CD4-positive, alpha-beta T cell (primary cell): Measurements from ENCODE around the gene ANKS1B. TPM values are rescaled to one million over a fixed set of nuclear protein-coding genes. Genes with fewer than 3 reads are reported as not detected.

ENCODE experiments used
- ATAC-seq: fragments of 200-7000 bp; cut with Tn5 transposase; one replicate; pipeline ENCODE4 v1.10.0; 2022; ENCODE audit warnings: mild to moderate bottlenecking; ENCODE audit not compliant: poor library complexity
- CTCF ChIA-PET: fragments of 350-600 bp; sonication (Branson Sonifier 250); formaldehyde crosslinking; loops from one replicate; lab custom pipeline; 2021; ENCODE audit warnings: antibody characterized with exemption, inconsistent platforms; lab: Charles Lee
- POLR2A ChIA-PET: fragments of 350-600 bp; sonication (Branson Sonifier 250); formaldehyde crosslinking; loops from one replicate; lab custom pipeline; 2021; ENCODE audit warnings: antibody characterized with exemption, inconsistent platforms; lab: Charles Lee
- DNase-seq, 14 experiments: peaks; one replicate each; pipeline ENCODE4 v3.0.0-alpha.2; 2013 to 2020; ENCODE audit warnings: mixed read lengths in 2 of 14
- H3K27ac ChIP-seq, 2 donors: one replicate each; pipeline versions ENCODE4 v1.5.1 to v1.7.0; 2013; ENCODE audit warnings: low read length in 2 of 2, low read depth in 1 of 2, mild to moderate bottlenecking in 1 of 2
- H3K27me3 ChIP-seq, 2 experiments: 1 replicate in 1 of 2; 2 replicates in 1 of 2; pipeline versions ENCODE4 v1.6.1 to v1.7.0; 2013; ENCODE audit warnings: low read length in 2 of 2, control low read depth in 1 of 2, mild to moderate bottlenecking in 1 of 2, moderate library complexity in 1 of 2; ENCODE audit not compliant: insufficient read depth in 2 of 2, control insufficient read depth in 1 of 2
- H3K36me3 ChIP-seq: one replicate; pipeline ENCODE4 v1.6.1; 2013; ENCODE audit warnings: low read length, control low read depth; ENCODE audit not compliant: insufficient read depth
- H3K4me1 ChIP-seq: one replicate; pipeline ENCODE4 v1.6.1; 2013; ENCODE audit warnings: low read length, control low read depth; ENCODE audit not compliant: insufficient read depth
- H3K4me3 ChIP-seq: one replicate; pipeline ENCODE4 v1.5.1; 2013; ENCODE audit warnings: mild to moderate bottlenecking, low read length, moderate library complexity
- H3K9me3 ChIP-seq, 2 experiments: 1 replicate in 1 of 2; 2 replicates in 1 of 2; pipeline versions ENCODE4 v1.6.1 to v1.7.0; 2013; ENCODE audit warnings: low read length in 2 of 2, mild to moderate bottlenecking in 2 of 2, control low read depth in 1 of 2, moderate library complexity in 1 of 2; ENCODE audit not compliant: control insufficient read depth in 1 of 2, insufficient read depth in 1 of 2
- H3K27ac Mint-ChIP-seq: one replicate; pipeline ENCODE4 v1.8.0; 2020; ENCODE audit warnings: mixed read lengths
- H3K27me3 Mint-ChIP-seq: one replicate; pipeline ENCODE4 v1.8.0; 2021; ENCODE audit warnings: mixed read lengths
- H3K36me3 Mint-ChIP-seq: one replicate; pipeline ENCODE4 v1.8.0; 2021; ENCODE audit warnings: low read depth, mixed read lengths
- H3K4me1 Mint-ChIP-seq: one replicate; pipeline ENCODE4 v1.8.0; 2021; ENCODE audit warnings: low read depth, mixed read lengths
- H3K4me3 Mint-ChIP-seq: one replicate; pipeline ENCODE4 v1.8.0; 2020; ENCODE audit warnings: mild to moderate bottlenecking, mixed read lengths
- H3K9me3 Mint-ChIP-seq: one replicate; pipeline ENCODE4 v1.8.0; 2020; ENCODE audit warnings: mixed read lengths
- intact Hi-C, 2 experiments: fragments of 100-400 bp; cut with DNase I in 1 of 2; cut with micrococcal nuclease in 1 of 2; formaldehyde crosslinking; loops; one replicate each; pipeline versions ENCODE4 v1.15.1 to v1.9.0; 2023 to 2025; cut with DNase I, micrococcal nuclease
- total RNA-seq, 174 experiments: library from RNA in 2 of 174; stranded (reverse) in 2 of 174; gene quantifications; one replicate each; pipeline ENCODE4 v1.2.3 and lab custom pipeline; 2021 to 2026
- TF ChIP-seq, protein P1 (sequence below): fragments of 200-600 bp; IDR thresholded peaks from one replicate; pipeline ENCODE4 v1.8.0; 2022; ENCODE audit warnings: antibody characterized with exemption, mild to moderate bottlenecking

Gene ANKS1B
- total RNA-seq, 2 experiments from 2014 or later = 0.16 to 1.1 TPM

DNA sequence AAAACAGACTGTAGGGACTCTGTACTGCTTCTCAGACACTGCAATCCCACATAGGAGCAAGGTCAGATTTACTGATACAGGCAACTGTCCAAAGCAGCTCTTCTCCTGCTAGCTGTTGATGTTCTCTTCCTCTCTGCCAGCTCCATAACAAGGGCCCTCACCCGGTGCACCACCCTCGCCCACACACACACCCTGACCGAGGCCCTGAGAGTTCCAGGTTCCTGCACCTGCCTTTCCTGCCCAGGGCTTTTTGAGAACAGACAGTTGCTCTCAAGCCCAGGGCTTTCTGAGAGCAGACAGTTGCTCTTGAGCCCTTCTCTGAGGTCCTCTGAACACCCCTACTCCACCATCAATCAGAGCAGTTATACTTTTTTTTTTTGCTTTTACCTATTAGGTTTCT is 571.0 kb downstream of the ANKS1B start:
- Mint-ChIP-seq H3K27ac (no peak overlapping the region), H3K4me3 (no peak overlapping the region), H3K4me1 (no peaks in the 10 kb centered on the region), H3K27me3 (no peaks in the 10 kb centered on the region), H3K9me3 (peaks cover 9% of the 10 kb centered on the region), H3K36me3 (no peaks in the 10 kb centered on the region)
- Histone ChIP-seq H3K4me1 (no peaks in the 10 kb centered on the region), H3K27me3 (no peaks in the 10 kb centered on the region), H3K4me3 (no peak overlapping the region), H3K9me3 (peaks cover 0 to 13% of the 10 kb centered on the region in 2 experiments), H3K36me3 (no peaks in the 10 kb centered on the region), H3K27ac (no peak overlapping the region)
- intact Hi-C loops = no loop called here
- POLR2A ChIA-PET = no interaction called here
- no peak for DNase-seq
- TF ChIP-seq, protein P1, sequence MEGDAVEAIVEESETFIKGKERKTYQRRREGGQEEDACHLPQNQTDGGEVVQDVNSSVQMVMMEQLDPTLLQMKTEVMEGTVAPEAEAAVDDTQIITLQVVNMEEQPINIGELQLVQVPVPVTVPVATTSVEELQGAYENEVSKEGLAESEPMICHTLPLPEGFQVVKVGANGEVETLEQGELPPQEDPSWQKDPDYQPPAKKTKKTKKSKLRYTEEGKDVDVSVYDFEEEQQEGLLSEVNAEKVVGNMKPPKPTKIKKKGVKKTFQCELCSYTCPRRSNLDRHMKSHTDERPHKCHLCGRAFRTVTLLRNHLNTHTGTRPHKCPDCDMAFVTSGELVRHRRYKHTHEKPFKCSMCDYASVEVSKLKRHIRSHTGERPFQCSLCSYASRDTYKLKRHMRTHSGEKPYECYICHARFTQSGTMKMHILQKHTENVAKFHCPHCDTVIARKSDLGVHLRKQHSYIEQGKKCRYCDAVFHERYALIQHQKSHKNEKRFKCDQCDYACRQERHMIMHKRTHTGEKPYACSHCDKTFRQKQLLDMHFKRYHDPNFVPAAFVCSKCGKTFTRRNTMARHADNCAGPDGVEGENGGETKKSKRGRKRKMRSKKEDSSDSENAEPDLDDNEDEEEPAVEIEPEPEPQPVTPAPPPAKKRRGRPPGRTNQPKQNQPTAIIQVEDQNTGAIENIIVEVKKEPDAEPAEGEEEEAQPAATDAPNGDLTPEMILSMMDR = no peak
- no peak for ATAC-seq
- CTCF ChIA-PET = no interaction called here

DNA sequence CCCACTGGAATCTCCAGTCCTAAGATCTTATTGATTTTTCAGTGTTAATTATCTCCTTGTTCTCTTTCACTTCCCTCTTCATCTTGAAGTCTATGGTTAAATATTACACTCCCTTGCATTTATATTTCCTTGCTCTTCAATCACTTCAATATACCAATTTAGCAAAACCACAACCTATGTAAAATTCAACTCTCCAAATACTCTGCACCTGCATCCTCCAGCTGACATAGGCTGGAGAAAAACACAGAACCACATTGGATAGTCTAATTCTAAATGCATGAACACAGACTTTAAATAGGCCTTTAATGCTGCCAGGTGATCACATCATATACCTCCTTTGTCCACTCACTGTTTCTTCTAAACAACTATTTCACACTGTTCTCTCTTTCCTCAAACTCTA is 591.0 kb downstream of the ANKS1B start:
- TF ChIP-seq, protein P1 = no peak
- ATAC-seq (no peak), DNase-seq (no peak)
- H3K9me3 ChIP-seq = peaks cover 0 to 4% of the 10 kb centered on the region in 2 experiments
- Mint-ChIP-seq H3K27me3 (no peaks in the 10 kb centered on the region), H3K4me1 (no peaks in the 10 kb centered on the region), H3K9me3 (no peaks in the 10 kb centered on the region), H3K36me3 (no peaks in the 10 kb centered on the region), H3K4me3 (no peak overlapping the region), H3K27ac (no peak overlapping the region)
- ChIA-PET POLR2A (no interaction called here), CTCF (no interaction called here)
- H3K4me1 ChIP-seq = no peaks in the 10 kb centered on the region
- no peak overlapping the region for H3K4me3 ChIP-seq
- H3K36me3 ChIP-seq = no peaks in the 10 kb centered on the region
- no peak overlapping the region for H3K27ac ChIP-seq
- intact Hi-C loops = no loop called here
- H3K27me3 ChIP-seq = no peaks in the 10 kb centered on the region

DNA sequence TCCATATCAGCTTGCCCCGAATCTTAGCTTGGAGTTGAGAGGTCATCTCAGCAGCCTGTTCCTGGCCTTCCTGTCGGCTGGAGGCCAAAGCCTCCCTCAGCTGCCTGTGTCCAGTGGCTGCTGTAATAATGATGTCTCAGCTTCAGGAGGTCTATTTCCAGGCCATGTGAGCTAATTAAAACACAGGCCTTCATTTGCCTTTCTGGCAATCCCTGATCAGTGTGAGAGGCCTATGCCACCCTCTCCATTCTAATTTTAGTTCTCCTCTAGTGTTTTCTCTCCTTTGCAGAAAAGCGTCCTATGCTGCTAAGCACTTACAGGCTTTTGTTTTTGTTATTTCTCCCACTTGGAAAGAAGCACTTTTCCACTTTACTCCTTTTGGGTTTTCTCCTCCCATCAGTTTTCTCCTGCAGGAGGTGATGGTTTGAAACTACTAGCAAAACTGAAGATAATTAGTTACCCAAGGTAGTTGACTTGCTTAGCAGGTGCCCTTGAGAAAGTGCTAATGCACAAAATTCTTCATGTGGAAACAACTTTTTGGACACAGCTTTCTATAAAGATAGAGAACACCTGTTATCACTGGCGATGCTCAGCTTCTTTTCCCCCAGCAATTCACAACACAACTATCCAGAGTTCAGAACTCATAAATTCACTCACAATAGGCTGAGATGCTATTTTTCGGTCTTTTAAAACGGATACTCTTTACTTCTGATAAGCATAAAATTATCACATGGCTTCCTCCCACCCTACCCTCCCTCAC is 592.5 kb downstream of the ANKS1B start:
- no peaks in the 10 kb centered on the region for H3K36me3 ChIP-seq
- H3K9me3 ChIP-seq = peaks cover 0 to 4% of the 10 kb centered on the region in 2 experiments
- H3K27ac ChIP-seq = no peak overlapping the region
- Mint-ChIP-seq H3K36me3 (no peaks in the 10 kb centered on the region), H3K27me3 (no peaks in the 10 kb centered on the region), H3K27ac (no peak overlapping the region), H3K9me3 (peaks cover 2% of the 10 kb centered on the region), H3K4me3 (no peak overlapping the region), H3K4me1 (no peaks in the 10 kb centered on the region)
- ChIA-PET POLR2A (no interaction called here), CTCF (no interaction called here)
- H3K27me3 ChIP-seq = no peaks in the 10 kb centered on the region
- no peaks in the 10 kb centered on the region for H3K4me1 ChIP-seq
- TF ChIP-seq, protein P1 = no peak
- DNase-seq (no peak), ATAC-seq (no peak)
- H3K4me3 ChIP-seq = no peak overlapping the region
- intact Hi-C loops = no loop called here
